NCI-H774 (cell line): ENCODE data around the gene WNT7B.

Source experiments
- DNase-seq: peaks from one replicate; lab custom pipeline; 2025; lab: John Stamatoyannopoulos, UW

The WNT7B gene

DNA sequence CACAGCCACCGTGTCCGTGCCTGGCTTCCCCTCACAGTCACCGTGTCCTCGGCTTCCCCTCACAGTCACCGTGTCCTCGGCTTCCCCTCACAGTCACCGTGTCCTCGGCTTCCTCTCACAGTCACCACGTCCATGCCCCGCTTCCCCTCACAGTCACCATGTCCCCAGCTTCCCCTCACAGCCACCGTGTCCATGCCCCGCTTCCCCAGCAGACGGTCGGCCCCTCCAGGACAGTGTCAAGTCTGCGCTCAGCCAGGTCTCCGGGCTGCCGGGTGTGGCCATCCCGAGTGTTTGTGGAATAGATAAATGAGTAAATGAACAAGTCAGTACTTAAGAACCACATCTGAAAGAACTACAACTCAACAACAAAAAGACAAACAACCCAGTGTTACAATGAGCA lies 23.8 kb downstream of the WNT7B start:
- no peak for DNase-seq

DNA sequence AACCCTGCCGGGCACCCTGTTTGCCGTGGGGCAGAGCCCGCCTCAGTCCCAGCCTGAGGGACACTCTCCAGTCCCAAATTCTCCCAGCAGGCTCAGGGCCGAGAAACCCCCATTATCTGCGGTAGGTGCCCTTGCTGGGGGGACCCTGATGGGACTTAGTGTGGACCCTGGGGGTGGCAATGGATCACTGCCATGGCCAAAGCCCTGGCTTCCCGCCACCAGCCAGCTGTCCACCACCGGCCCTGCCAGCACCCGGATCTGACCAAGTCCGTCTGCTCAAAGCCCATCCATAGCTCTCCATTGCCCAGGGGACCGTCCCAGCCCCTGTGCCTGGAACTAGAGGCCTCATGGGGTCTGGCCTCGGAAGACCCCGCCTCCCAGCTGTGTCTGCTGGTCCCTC lies 24.4 kb downstream of the WNT7B start:
- no peak for DNase-seq

DNA sequence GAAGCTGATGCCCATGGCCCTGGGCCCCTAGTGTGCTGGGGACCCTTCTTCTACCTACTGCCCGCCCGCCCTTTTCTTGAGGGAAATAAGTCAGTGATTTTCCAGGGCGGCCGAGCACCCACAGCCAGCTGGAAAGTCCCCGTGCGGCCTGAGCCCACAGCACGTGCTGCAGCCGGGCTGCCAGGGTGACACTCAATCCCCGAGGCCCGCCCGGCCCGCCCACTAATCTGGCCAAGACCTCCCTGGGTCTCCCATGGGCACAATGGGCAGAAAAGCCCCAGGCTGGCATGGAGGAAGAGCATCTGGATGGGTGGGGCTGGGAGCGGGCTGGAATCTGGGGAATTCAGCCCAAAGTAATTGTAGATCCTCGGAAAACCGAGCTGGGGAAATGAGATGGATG lies 24.8 kb downstream of the WNT7B start:
- no peak for DNase-seq

DNA sequence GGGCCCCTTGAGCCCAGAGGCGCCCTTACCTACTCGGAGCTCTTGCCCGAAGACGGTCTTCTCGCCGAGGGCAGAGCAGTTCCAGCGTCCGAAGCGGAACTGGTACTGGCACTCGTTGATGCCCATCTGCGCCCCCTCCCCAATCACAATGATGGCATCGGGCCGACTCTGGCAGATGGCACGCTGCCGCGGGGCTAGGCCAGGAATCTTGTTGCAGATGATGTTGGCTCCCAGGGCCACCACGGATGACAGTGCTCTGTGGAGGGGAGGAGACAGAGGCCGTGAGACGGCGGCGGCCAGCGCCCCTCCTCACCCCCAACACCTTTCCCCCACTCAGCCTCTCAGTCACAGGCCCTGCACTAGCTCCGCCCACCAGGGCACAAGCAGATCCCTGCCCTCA lies 27.1 kb downstream of the WNT7B start:
- DNase-seq = no peak

DNA sequence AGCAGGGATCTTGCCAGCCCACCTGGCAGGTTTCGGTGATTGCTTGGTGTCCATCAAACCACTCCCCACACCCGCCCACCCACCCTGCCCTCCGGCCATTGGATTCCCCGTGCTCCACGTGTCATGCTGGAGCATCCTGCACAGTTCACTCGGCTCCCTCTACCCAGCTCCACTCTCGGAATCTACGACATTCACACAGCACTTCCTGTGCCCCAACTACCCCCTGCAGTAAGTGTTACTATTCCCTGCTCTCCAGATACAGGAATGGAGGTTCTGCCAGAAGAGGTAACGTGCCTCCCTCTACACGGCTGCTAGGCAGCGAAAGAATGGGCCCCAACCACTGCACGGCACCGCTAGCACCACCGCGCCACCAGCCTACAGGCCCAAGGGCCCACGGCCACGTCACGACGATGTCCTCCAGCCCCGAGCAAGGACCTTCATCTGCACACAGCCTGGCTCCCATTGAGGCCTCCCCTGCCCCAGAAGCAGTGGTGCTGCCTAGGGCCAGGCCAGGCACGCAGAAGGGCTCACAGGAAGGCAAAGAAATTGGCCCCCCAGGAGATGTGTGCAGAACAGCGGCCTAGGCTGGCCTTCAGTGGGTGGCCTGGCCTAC lies 27.6 kb downstream of the WNT7B start:
- DNase-seq = no peak

DNA sequence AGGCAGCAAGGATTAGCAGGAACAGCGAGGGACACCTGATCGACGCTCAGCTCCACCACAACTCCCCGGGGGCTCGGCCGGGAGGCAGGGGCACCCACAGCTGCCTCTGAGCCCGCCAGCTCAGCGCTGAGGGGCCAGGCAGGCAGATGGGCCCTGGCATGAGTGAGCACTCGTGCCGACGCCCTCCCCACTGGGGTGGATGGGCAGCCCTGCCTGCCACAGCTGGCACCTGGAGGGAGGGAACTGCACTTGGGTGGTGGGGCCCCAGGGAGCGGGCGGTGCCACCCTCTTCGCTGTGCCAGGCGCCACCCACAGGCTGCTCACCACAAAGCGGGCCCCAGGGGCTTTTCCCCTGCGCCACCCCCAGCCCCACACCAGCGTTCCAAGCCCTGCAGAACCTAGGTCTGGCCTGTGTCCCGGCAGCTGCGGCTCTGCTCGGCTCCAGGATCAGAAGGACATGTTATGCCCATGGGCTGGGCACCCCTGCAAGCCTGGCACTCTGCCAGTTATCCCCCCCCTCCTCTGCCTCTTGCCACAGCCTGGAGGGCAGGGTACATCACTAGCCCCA lies 28.8 kb downstream of the WNT7B start:
- no peak for DNase-seq

DNA sequence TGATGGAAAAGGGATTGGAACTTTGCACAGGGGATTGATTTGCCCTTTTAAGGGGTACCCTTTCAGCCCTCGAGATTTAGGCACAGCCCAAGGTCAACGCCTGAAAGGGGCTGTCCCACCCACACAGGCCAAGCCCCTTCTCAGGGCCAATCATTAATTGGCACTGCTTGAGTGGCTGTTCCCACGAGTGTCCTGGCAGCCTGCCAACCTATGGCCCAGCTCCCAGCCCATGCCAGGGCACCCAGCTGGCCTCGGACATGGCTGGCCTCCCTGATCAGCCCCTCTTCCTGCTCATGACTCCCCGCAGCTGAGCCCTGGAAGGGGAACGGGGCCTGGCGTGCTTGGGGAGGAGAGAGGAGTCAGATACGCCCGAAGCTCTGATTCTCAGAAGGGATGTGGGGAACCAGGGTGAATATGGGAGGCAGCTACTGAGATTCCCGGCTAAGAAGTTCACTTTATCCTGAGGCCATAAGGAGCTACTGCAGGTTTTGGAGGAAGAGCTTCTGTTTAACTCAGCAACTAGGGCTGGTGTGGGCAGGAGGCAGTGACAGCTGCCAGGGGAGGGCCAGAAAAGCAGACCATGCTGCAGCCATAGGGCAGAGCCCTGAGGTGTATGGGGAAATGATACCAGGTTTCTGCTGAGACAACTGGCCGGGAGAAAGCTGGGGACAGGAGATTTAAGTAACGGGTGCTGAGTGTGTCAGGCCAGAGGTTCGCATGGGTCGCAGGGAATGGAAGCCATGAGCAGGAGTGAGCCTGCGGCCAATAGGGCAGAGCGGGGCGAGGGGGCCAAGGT lies 30.0 kb downstream of the WNT7B start:
- DNase-seq = no peak

DNA sequence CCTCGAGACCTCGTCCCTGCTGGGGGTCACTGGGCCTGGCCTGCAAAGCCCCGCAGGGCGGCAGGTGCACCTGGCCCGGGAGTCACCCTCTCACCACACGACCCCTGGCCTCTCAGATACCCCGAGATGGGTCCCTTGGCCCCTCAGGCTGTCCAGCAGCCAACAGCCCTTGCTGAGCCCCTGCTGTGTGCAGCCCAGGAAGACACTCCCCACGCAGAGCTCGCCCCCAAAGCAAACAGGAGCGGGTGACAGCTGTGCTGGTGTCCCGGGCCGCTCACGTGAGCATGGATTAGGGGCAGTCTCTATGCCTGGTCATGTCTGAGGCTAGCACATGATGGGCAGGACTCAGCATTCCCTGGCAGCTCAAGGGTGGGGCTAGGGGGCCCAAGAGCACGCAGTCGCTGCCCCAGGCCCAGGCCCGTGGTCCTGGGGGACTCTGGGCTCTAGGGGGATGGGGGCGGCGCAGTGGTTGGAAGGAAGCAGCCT lies 31.3 kb downstream of the WNT7B start:
- no peak for DNase-seq

DNA sequence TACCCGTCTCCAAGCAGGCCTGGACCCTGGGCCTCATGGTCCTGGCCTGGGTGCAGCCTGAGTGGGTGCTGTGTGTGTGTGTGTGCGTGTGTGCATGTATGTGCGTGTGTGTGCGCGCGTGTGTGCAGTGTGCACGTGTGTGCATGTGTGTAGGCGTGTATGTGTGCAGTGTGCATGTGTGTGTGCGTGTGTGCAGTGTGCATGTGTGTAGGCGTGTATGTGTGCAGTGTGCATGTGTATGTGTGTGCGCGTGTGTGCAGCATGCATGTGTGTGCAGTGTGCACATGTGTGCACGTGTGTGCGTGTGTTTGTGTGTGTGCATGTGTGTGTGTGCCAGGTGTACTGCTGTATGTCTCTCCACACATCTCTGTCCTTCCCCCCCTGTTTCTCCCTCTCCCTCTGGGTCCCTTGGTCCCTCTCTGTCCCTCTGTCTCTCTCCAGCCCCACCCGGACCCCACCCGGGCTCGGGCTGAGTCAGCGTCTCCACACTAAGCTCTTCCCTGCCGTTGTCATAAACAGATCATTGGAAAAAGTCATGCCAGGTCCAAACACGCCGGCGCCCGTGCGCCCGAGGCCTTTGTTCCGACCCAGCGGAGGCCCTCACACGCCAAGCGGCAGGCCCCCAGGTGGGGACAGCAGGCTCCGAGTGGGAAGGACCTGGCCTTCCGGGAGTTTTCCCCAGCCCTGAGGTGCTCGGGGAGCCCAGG lies 34.0 kb downstream of the WNT7B start:
- no peak for DNase-seq

DNA sequence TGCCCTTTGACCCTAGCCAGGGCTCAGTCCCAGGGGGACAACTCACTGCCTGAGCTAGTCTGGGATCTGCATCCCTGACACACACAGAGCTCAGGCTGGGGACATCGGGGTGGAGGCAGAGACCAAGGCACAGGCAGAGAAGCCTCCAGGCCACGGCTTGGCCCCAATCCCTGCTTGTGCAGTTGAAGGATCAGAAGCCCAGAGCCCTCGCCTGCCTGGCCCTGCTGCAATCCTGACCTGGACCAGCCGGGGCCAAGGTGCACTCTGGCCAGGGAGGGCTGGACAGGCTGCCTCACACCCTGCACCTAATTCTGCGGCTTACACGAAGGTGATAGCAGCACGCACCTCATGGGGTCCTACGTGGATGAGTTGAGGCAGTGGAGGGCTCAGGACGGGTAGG lies 34.6 kb downstream of the WNT7B start:
- no peak for DNase-seq

DNA sequence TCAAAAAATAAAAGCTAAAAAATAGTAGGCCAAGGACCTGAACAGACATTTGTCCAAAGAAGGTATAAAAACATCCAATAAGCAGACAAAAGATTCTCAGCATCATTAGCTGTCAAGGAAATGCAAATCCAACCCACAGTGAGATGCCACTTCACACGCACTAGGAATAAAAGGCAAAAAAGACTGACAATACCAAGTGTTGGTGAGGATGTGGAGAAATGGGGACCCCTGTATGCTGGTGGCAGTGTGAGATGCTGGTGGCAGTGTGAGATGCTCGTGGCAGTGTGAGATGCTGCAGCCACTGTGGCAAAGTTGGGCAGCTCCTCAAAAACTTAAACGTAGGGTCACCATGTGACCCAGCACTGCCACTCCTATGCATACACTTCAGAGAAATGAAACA lies 38.0 kb downstream of the WNT7B start:
- DNase-seq = no peak

DNA sequence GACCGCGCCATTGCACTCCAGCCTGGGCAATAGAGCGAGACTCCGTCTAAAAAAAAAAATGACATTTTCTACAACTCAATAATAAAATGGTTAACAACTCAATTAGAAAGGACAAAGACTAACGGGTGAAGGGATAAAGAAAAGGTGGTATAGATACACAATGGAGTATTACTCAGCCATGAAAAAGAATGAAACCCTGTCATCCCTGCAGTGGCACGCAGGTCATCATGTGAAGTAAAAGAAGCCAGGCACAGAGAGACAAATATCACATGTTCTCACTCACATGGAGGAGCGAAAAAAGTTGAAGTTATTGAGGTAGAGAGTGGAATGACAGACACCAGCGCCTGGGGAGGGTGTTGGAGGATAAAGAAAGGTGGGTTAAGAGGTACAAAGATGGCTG lies 39.0 kb downstream of the WNT7B start:
- no peak for DNase-seq

DNA sequence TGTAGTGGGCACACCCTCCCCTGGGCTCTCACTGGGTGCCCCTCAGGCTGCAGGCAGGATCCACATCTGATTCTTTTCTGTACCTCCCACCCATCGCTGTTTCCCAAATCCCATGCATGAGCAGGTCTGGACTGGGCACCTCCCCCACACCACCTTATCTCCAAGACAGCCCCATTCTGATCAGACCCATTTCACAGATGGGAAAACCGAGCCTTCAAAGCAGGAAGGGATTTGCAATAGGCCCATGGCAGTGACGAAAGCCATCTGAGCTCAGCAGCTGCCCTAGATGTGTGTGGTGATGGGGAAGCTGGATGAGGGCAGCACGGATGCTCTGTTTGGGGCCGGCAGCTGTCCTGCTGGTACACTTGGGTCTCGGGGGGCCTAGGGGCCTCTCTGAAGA lies 41.4 kb downstream of the WNT7B start:
- DNase-seq = no peak

DNA sequence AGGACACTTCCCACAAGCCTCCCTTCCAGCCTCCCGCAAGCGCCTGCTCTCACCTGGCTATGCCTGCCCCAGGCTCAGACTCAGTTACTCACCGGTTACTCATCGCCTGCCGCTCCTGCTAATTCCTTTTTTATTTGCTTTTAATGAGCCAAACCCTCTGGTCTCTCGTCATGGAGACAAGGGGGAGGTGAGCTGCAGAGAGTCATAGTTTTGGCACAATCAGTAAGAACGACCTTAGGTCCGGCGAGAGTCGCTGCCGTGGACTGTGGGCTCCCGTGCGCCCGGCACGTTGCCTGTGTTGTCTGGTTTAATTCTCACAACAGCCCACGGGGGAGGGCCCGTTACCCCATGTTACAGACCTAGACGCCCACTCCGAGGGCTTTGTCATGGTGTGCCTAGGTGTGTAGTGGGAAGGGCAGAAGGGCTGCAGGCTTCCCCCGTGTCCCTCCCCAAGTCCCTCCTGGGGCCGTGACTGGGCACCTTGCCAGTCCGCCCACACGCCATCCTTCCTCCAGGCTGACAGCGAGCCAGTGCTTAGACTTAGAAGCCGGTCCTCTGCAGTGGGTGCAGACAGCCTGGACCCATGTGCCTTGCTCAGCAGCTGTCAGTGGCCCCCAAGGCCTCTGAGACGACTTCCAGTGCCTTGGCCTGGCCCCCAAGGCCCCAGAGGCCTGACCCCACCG lies 42.2 kb downstream of the WNT7B start:
- no peak for DNase-seq

DNA sequence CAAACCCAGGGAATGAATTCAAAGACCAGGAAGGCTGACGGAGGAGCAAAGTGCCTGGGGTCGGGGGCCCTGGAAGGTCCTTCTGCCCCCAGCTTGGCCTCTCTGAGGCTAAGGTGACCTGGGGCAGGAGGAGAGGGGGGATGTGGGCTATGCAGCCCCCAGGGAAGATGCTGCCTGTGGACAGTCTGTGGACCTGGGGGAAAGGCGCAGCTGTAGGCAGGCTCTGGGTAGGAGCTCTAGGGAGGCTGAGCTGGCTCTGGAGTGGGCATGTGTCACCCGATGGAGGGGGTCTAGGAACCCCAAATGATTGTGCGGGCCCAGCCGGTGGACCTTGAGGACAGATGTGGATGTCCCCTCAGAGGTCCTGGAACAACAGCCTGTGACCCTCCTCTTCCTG lies 42.8 kb downstream of the WNT7B start:
- no peak for DNase-seq

DNA sequence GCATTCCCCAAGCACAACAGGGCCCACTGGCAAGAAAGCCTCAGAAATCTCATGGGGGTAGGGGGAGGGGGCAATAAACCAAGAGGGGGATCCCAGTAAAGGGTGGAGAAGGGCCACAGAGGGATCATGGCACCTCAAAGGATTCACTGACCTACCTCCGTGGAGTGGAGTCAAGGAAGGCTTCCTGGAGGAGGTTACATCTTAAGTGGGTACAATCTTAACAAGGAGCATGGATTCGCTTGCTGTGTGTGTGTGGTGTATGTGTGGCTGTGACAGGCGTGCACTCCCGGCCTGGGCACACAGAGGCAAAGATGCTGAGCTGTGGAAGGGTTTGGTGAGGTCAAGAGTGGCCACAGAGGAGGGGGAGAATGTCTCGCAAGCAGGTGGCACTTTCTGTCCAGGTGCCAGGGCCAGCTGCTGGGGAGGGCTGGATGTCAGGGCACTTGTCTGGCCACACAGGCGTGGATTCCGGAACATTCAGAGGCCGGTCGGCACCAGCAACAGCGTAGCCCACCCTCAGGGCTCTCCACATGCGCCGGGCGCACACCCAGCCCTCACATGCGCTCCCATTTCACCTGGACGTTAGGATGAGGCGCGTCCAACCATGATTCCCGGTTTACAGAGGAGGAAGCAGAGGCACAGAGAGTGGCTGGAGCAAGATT lies 43.3 kb downstream of the WNT7B start:
- no peak for DNase-seq

DNA sequence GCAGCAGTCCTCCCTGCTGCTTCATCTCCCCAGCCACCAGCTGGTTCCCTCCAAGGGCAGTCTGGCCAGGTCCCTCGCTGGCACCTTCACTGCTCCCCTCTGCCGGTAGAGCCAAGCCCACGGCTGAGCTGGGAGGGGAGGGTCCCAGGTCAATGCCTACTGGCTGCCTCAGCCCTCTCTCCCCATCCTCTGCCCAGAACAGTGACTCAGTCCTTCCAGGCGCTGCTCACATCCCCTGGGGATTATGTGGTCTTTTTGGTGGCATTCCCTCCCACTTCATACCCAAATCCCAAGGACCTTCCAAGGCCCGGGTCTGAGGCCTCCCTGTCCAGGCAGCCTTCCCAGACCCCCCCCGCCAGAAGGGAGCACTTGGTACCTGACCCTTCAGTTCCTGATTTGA lies 44.9 kb downstream of the WNT7B start:
- no peak for DNase-seq

DNA sequence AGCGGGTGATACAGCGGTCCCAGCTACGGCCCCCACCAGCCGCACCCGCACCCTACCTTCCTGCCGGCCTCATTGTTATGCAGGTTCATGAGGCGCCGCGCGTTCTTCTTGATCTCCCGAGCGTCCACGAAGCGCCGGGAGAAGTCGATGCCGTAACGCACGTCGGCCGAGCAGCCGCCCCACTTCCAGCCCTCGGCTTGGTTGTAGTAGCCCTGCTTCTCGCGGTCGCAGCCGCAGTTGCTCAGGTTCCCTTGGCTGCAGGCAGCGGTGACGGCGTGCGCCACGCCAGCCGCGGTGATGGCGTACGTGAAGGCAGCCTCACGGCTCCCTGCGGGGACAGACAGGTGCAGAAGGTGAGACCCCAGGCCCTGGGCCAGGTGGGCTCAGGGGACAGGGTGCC lies 45.9 kb downstream of the WNT7B start:
- no peak for DNase-seq

DNA sequence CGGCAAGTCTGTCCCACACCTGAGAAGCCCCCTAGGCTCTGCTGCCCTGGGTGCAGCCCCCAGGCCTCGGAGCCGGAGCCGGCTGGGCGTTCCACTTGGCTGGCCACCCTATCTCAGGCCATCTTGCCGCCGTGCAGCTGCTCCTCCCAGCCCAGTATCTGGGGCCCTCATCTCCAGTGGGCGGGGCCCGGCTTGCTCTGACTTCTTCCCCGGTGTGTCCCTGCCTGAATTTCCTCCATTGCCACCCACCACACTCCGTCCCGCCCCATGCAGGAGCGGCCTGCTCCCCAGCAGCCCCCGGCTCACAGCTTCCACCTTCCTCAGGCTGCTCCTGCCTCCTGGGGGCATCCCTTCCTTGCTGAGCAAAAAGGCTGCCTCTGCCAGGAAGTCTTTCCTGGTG lies 46.6 kb downstream of the WNT7B start:
- no peak for DNase-seq

DNA sequence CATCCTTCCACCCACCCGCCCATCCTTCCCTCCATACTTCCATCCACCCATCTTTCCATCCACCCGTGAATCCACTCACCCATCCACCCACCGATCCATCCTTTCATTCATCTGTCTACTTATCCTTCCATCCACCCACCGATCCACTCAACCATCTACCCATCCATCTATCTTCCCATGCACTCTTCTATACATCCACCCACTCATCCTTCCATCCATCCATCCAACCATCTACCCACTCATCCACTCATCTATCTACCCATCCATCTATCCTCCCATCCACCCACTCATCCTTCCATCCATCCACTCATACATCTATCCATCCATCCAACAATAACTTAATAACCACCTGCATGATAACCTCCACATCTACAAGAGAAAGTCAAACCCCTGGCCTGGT lies 47.3 kb downstream of the WNT7B start:
- no peak for DNase-seq

DNA sequence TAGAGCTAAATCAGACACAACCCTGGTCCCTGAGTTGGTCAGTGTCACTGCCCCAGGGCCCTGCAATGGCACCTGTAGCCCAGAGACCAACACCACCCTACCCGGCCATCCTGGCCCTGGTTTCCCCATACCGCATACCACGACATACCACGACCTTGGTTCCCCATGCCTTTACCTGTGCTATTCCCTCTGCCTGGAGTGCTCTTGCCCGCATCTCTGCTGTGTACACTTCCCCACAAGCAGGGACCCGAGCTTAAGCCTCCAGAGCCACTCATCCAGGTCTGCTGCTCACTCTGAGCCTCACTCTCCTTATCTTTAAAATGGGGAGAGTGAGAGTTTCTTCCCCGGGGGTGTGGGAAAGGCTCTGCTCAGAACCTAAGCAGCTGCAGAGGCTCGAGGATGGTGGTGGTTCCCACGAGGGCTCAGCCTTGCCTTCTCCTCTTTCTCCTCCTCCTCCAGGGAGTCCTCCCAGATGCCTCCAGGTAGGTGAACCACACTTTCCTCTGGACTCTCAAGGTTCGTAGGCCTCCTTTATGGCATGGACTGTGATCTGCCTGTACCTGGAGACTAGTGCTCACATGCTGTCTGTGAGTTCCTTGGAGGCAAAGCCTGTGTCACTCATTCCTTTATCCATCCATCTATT lies 48.1 kb downstream of the WNT7B start:
- no peak for DNase-seq
